Activated CD8-positive, alpha-beta T cell treated with anti-CD3 and anti-CD28 coated beads, Interleukin-2, amount 10 ng/mL, durations not matched to agents 7 days and 5 days (primary cell): ENCODE data around the gene DENND6B. TPM values are rescaled to one million over a fixed set of nuclear protein-coding genes. Genes with fewer than 3 reads are reported as not detected.

Experiments used
- ATAC-seq: fragments of 150-1000 bp; cut with Tn5 transposase; one replicate; pipeline ENCODE4 v1.10.0; 2021; ENCODE audit warnings: moderate library complexity
- CTCF ChIA-PET: fragments of 350-600 bp; sonication (Branson Sonifier 250); formaldehyde crosslinking; loops from one replicate; lab custom pipeline; 2021; ENCODE audit warnings: antibody characterized with exemption; lab: Charles Lee
- POLR2A ChIA-PET: fragments of 350-600 bp; sonication (Branson Sonifier 250); formaldehyde crosslinking; loops from one replicate; lab custom pipeline; 2021; ENCODE audit warnings: antibody characterized with exemption; lab: Charles Lee
- DNase-seq: peaks from one replicate; pipeline ENCODE4 v3.0.0-alpha.2; 2020
- H3K27ac Mint-ChIP-seq: one replicate; pipeline ENCODE4 v1.8.0; 2021; ENCODE audit warnings: mild to moderate bottlenecking, mixed read lengths
- H3K27me3 Mint-ChIP-seq: one replicate; pipeline ENCODE4 v1.8.0; 2021; ENCODE audit warnings: low read depth, mixed read lengths
- H3K36me3 Mint-ChIP-seq: one replicate; pipeline ENCODE4 v1.8.0; 2021; ENCODE audit warnings: low read depth, mixed read lengths
- H3K4me1 Mint-ChIP-seq: one replicate; pipeline ENCODE4 v1.8.0; 2021; ENCODE audit warnings: low read depth, mixed read lengths
- H3K4me3 Mint-ChIP-seq: one replicate; pipeline ENCODE4 v1.8.0; 2021; ENCODE audit warnings: mild to moderate bottlenecking, mixed read lengths
- H3K9me3 Mint-ChIP-seq: one replicate; pipeline ENCODE4 v1.8.0; 2022; ENCODE audit warnings: mixed read lengths; ENCODE audit not compliant: insufficient read depth
- total RNA-seq, 2 experiments: library from RNA; stranded (reverse); gene quantifications; one replicate each; pipeline ENCODE4 v1.2.3, GENCODE V29; 2021

The DENND6B gene
- total RNA-seq, 2 experiments from 2014 or later, result 6.0 to 7.0 TPM

GRCh38 chr22:50357222-50357621 lies 30.4 kb upstream of the DENND6B start:
- no peak for ATAC-seq
- POLR2A ChIA-PET, result no interaction called here
- Mint-ChIP-seq H3K4me3 (no peak overlapping the region), H3K36me3 (peaks cover 48% of the 10 kb centered on the region), H3K4me1 (peaks cover 38% of the 10 kb centered on the region), H3K27ac (peak overlapping the region; percentile 58), H3K9me3 (no peaks in the 10 kb centered on the region), H3K27me3 (no peaks in the 10 kb centered on the region)
- DNase-seq, result no peak
- CTCF ChIA-PET, result interaction anchor here (1.0 to 2.1 kb wide), 4 partner anchors 12 to 81 kb away, joined by 4 to 10 read pairs (median 4); no protein-coding TSS in a partner anchor

- H3K4me1 Mint-ChIP-seq, result peaks cover 28% of the 10 kb centered on the region
- H3K27ac Mint-ChIP-seq, result no peak overlapping the region
- POLR2A ChIA-PET, result no interaction called here
- no peaks in the 10 kb centered on the region for H3K27me3 Mint-ChIP-seq
- DNase-seq (no peak), ATAC-seq (no peak)
- H3K36me3 Mint-ChIP-seq, result peaks cover 38% of the 10 kb centered on the region
- no peak overlapping the region for H3K4me3 Mint-ChIP-seq
- CTCF ChIA-PET, result no interaction called here
- H3K9me3 Mint-ChIP-seq, result no peaks in the 10 kb centered on the region
These were observed 29.4 kb upstream of the DENND6B start for GRCh38 chr22:50356186-50356585.

DNA sequence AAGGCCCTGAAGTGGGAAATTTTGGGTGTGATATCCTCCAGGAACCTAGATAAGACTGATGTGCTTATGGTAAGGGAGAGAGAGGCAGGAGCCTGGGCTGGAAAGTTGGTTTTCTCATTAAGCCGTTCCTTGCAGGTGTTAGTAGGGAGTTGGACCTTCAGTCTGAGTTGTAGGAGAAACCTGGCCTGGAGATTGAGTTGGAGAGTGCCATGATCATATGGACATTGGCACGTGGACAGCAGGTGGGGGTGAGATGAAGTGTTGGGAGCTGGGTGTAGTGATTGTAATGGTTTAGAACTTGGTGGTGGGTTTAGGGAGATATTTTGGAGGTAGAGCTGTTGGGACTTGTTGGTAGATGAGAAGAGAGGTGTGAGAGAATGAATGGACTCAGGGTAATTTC lies 21.2 kb upstream of the DENND6B start:
- ATAC-seq (no peak), DNase-seq (no peak)
- H3K4me3 Mint-ChIP-seq, result no peak overlapping the region
- no peaks in the 10 kb centered on the region for H3K9me3 Mint-ChIP-seq
- POLR2A ChIA-PET, result no interaction called here
- CTCF ChIA-PET, result no interaction called here
- peaks cover 6% of the 10 kb centered on the region for H3K36me3 Mint-ChIP-seq
- H3K4me1 Mint-ChIP-seq, result peaks cover under 1% of the 10 kb centered on the region
- H3K27ac Mint-ChIP-seq, result no peak overlapping the region
- no peaks in the 10 kb centered on the region for H3K27me3 Mint-ChIP-seq

DNA sequence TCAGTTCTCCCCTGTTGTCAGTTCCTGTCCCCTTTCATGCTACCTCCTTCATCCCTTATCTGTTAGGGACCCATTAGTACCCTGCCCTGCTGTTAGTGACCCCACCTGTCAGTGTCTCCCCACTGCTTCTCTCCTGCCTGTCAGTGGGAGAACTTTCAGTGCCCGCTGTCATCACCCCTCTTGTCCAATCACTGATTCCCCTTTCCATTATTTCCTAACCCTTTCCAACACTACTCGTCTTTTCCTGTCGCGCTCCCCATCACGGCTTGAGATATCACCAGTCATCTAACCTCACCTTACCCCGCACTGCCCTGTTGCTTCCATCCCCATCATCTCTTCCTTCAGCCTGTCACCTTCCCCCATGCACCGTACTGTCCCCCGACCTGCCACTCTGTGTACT lies 20.3 kb upstream of the DENND6B start:
- Mint-ChIP-seq H3K27ac (no peak overlapping the region), H3K36me3 (peaks cover 2% of the 10 kb centered on the region), H3K4me1 (peaks cover 4% of the 10 kb centered on the region), H3K9me3 (no peaks in the 10 kb centered on the region), H3K27me3 (no peaks in the 10 kb centered on the region), H3K4me3 (no peak overlapping the region)
- DNase-seq (no peak), ATAC-seq (no peak)
- ChIA-PET CTCF (no interaction called here), POLR2A (interaction anchor here (0.5 kb wide), 1 partner anchor 292 kb away, joined by 3 read pairs; no protein-coding TSS in a partner anchor)

- Mint-ChIP-seq H3K27ac (no peak overlapping the region), H3K4me3 (no peak overlapping the region), H3K27me3 (no peaks in the 10 kb centered on the region), H3K9me3 (no peaks in the 10 kb centered on the region), H3K4me1 (peaks cover 11% of the 10 kb centered on the region), H3K36me3 (peaks cover 2% of the 10 kb centered on the region)
- ChIA-PET CTCF (no interaction called here), POLR2A (no interaction called here)
- no peak for ATAC-seq
- DNase-seq, result no peak
These were observed 19.7 kb upstream of the DENND6B start for GRCh38 chr22:50346470-50346869.

- DNase-seq (peak; percentile 34), ATAC-seq (no peak)
- POLR2A ChIA-PET, result interaction anchor here (0.6 to 0.7 kb wide), 3 partner anchors 18 to 234 kb away, joined by 3 to 6 read pairs (median 3); no protein-coding TSS in a partner anchor
These were observed 16.7 kb upstream of the DENND6B start for GRCh38 chr22:50343541-50343935.

GRCh38 chr22:50342651-50343540 lies 16.1 kb upstream of the DENND6B start, which contains the start of gene PPP6R2:
Gene PPP6R2 (plus strand): TSS chr22:50343327. CDS start chr22:50393909, 50,582 bp downstream.
- peak; percentile 79 for ATAC-seq
- Mint-ChIP-seq H3K27me3 (no peaks in the 10 kb centered on the region), H3K9me3 (no peaks in the 10 kb centered on the region), H3K36me3 (no peaks in the 10 kb centered on the region), H3K4me1 (peaks cover 16% of the 10 kb centered on the region), H3K4me3 (peak within 1 kb of the TSS; percentile 80), H3K27ac (peak within 1 kb of the TSS; percentile 89)
- peak; percentile 86 for DNase-seq
- ChIA-PET CTCF (interaction anchor here (1.0 to 2.7 kb wide), 21 partner anchors 9 to 278 kb away, joined by 3 to 35 read pairs (median 8); partner anchors contain the start of genes DENND6B, HDAC10 and SCO2), POLR2A (interaction anchor here (0.6 to 1.5 kb wide), 8 partner anchors 18 to 235 kb away, joined by 3 to 6 read pairs (median 5); partner anchors contain the start of gene TUBGCP6)

More at GRCh38 chr22:50343541-50343935, 16.7 kb upstream of the DENND6B start:
- Mint-ChIP-seq H3K4me3 (peak overlapping the region; percentile 64), H3K36me3 (no peaks in the 10 kb centered on the region), H3K9me3 (no peaks in the 10 kb centered on the region), H3K27me3 (no peaks in the 10 kb centered on the region), H3K27ac (peak overlapping the region; percentile 69), H3K4me1 (peaks cover 16% of the 10 kb centered on the region)
- CTCF ChIA-PET, result no interaction called here

GRCh38 chr22:50341977-50342650 lies 15.3 kb upstream of the DENND6B start:
- ATAC-seq (peak; percentile 59), DNase-seq (peak; percentile 93)
- CTCF ChIA-PET, result interaction anchor here (0.6 to 2.7 kb wide), 26 partner anchors 9 to 513 kb away, joined by 3 to 35 read pairs (median 6); partner anchors contain the start of genes DENND6B, HDAC10 and SCO2
- Mint-ChIP-seq H3K9me3 (no peaks in the 10 kb centered on the region), H3K4me1 (peaks cover 16% of the 10 kb centered on the region), H3K4me3 (peak overlapping the region; percentile 80), H3K36me3 (no peaks in the 10 kb centered on the region), H3K27ac (peak overlapping the region; percentile 89), H3K27me3 (no peaks in the 10 kb centered on the region)
- POLR2A ChIA-PET, result interaction anchor here (1.0 to 1.5 kb wide), 8 partner anchors 14 to 150 kb away, joined by 3 to 6 read pairs (median 4); partner anchors contain the start of gene TUBGCP6

GRCh38 chr22:50339945-50340879 lies 13.4 kb upstream of the DENND6B start:
- ATAC-seq, result peak; percentile 5
- CTCF ChIA-PET, result interaction anchor here (0.9 to 2.7 kb wide), 11 partner anchors 12 to 281 kb away, joined by 3 to 35 read pairs (median 13); partner anchors contain the start of genes DENND6B, HDAC10 and TUBGCP6

GRCh38 chr22:50338860-50339462 lies 12.1 kb upstream of the DENND6B start:
- Mint-ChIP-seq H3K27me3 (no peaks in the 10 kb centered on the region), H3K9me3 (no peaks in the 10 kb centered on the region), H3K36me3 (no peaks in the 10 kb centered on the region), H3K27ac (no peak overlapping the region), H3K4me3 (no peak overlapping the region), H3K4me1 (peaks cover 16% of the 10 kb centered on the region)
- ChIA-PET CTCF (no interaction called here), POLR2A (no interaction called here)
- ATAC-seq (no peak), DNase-seq (no peak)

More at GRCh38 chr22:50339945-50340879, 13.4 kb upstream of the DENND6B start:
- Mint-ChIP-seq H3K4me1 (peaks cover 16% of the 10 kb centered on the region), H3K9me3 (no peaks in the 10 kb centered on the region), H3K27ac (no peak overlapping the region), H3K36me3 (no peaks in the 10 kb centered on the region), H3K4me3 (no peak overlapping the region), H3K27me3 (no peaks in the 10 kb centered on the region)
- peak; percentile 35 for DNase-seq
- POLR2A ChIA-PET, result interaction anchor here (0.7 to 1.4 kb wide), 5 partner anchors 12 to 81 kb away, joined by 3 to 5 read pairs (median 4); no protein-coding TSS in a partner anchor
